ENCODE data around the gene ANKIB1. TPM values are rescaled to one million over a fixed set of nuclear protein-coding genes. Genes with fewer than 3 reads are reported as not detected.

The ANKIB1 gene
- total RNA-seq, 1 donor from 2014 or later: 58.7 TPM

- H3K4me3 Mint-ChIP-seq: no peak overlapping the region
- no peak overlapping the region for H3K27ac Mint-ChIP-seq
- no peaks in the 10 kb centered on the region for H3K27me3 Mint-ChIP-seq
- H3K9me3 Mint-ChIP-seq: no peaks in the 10 kb centered on the region
- no peaks in the 10 kb centered on the region for H3K4me1 Mint-ChIP-seq (ENCODE audit: unreplicated experiment)
- H3K36me3 Mint-ChIP-seq: peaks cover 40% of the 10 kb centered on the region
- TF ChIP-seq CTCF (conservative IDR thresholded peaks at IDR 0.05): no peak
- no peak for DNase-seq (ENCODE audit: extremely low spot score, unreplicated experiment)
These were observed 18.8 kb upstream of the ANKIB1 start for GRCh38 chr7:92226981-92227380.

GRCh38 chr7:92228100-92228499, 17.7 kb upstream of the ANKIB1 start:
- Mint-ChIP-seq H3K9me3 (no peaks in the 10 kb centered on the region), H3K4me1 (ENCODE audit: unreplicated experiment) (no peaks in the 10 kb centered on the region), H3K27ac (no peak overlapping the region), H3K27me3 (no peaks in the 10 kb centered on the region), H3K4me3 (no peak overlapping the region), H3K36me3 (peaks cover 40% of the 10 kb centered on the region)
- TF ChIP-seq CTCF (conservative IDR thresholded peaks at IDR 0.05): no peak
- DNase-seq (ENCODE audit: extremely low spot score, unreplicated experiment): no peak

GRCh38 chr7:92228742-92229141, 17.0 kb upstream of the ANKIB1 start:
- TF ChIP-seq CTCF (conservative IDR thresholded peaks at IDR 0.05): no peak
- Mint-ChIP-seq H3K4me1 (ENCODE audit: unreplicated experiment) (no peaks in the 10 kb centered on the region), H3K9me3 (no peaks in the 10 kb centered on the region), H3K36me3 (peaks cover 40% of the 10 kb centered on the region), H3K27ac (no peak overlapping the region), H3K4me3 (no peak overlapping the region), H3K27me3 (no peaks in the 10 kb centered on the region)
- no peak for DNase-seq (ENCODE audit: extremely low spot score, unreplicated experiment)

GRCh38 chr7:92230547-92230946, 15.2 kb upstream of the ANKIB1 start:
- no peaks in the 10 kb centered on the region for H3K4me1 Mint-ChIP-seq (ENCODE audit: unreplicated experiment)
- peaks cover 40% of the 10 kb centered on the region for H3K36me3 Mint-ChIP-seq
- no peak for TF ChIP-seq CTCF (conservative IDR thresholded peaks at IDR 0.05)
- no peak for DNase-seq (ENCODE audit: extremely low spot score, unreplicated experiment)
- no peak overlapping the region for H3K4me3 Mint-ChIP-seq
- no peaks in the 10 kb centered on the region for H3K9me3 Mint-ChIP-seq
- H3K27ac Mint-ChIP-seq: no peak overlapping the region
- H3K27me3 Mint-ChIP-seq: no peaks in the 10 kb centered on the region

GRCh38 chr7:92242972-92243371, 2.8 kb upstream of the ANKIB1 start:
- no peaks in the 10 kb centered on the region for H3K36me3 Mint-ChIP-seq
- H3K9me3 Mint-ChIP-seq: no peaks in the 10 kb centered on the region
- H3K27ac Mint-ChIP-seq: no peak overlapping the region
- no peak overlapping the region for H3K4me3 Mint-ChIP-seq
- no peak for DNase-seq (ENCODE audit: extremely low spot score, unreplicated experiment)
- peaks cover 26% of the 10 kb centered on the region for H3K4me1 Mint-ChIP-seq (ENCODE audit: unreplicated experiment)
- H3K27me3 Mint-ChIP-seq: no peaks in the 10 kb centered on the region
- TF ChIP-seq CTCF (conservative IDR thresholded peaks at IDR 0.05): no peak

Data from type B pancreatic cell (in vitro differentiated cells).